Mucosa of stomach (tissue), 1 donor: ENCODE measurements around the gene DNAAF9.

ENCODE experiments used
- H3K27me3 ChIP-seq: one replicate; pipeline ENCODE4 v1.7.0; 2013; ENCODE audit warnings: mild to moderate bottlenecking, low read length; ENCODE audit not compliant: control insufficient read depth, insufficient read depth
- H3K36me3 ChIP-seq: one replicate; pipeline ENCODE4 v1.7.0; 2013; ENCODE audit warnings: low read length; ENCODE audit not compliant: control insufficient read depth, insufficient read depth
- H3K4me1 ChIP-seq: one replicate; pipeline ENCODE4 v1.7.0; 2013; ENCODE audit warnings: mild to moderate bottlenecking, low read length; ENCODE audit not compliant: control insufficient read depth, insufficient read depth
- H3K4me3 ChIP-seq: one replicate; pipeline ENCODE4 v1.7.0; 2013; ENCODE audit warnings: low read length
- H3K9ac ChIP-seq: one replicate; pipeline ENCODE4 v1.7.0; 2013; ENCODE audit warnings: mild to moderate bottlenecking, low read length, moderate library complexity
- H3K9me3 ChIP-seq: one replicate; pipeline ENCODE4 v1.7.0; 2013; ENCODE audit warnings: mild to moderate bottlenecking, low read length, moderate library complexity; ENCODE audit not compliant: control insufficient read depth
- donor health status: Pancreatic carcinoma.

The DNAAF9 gene

DNA sequence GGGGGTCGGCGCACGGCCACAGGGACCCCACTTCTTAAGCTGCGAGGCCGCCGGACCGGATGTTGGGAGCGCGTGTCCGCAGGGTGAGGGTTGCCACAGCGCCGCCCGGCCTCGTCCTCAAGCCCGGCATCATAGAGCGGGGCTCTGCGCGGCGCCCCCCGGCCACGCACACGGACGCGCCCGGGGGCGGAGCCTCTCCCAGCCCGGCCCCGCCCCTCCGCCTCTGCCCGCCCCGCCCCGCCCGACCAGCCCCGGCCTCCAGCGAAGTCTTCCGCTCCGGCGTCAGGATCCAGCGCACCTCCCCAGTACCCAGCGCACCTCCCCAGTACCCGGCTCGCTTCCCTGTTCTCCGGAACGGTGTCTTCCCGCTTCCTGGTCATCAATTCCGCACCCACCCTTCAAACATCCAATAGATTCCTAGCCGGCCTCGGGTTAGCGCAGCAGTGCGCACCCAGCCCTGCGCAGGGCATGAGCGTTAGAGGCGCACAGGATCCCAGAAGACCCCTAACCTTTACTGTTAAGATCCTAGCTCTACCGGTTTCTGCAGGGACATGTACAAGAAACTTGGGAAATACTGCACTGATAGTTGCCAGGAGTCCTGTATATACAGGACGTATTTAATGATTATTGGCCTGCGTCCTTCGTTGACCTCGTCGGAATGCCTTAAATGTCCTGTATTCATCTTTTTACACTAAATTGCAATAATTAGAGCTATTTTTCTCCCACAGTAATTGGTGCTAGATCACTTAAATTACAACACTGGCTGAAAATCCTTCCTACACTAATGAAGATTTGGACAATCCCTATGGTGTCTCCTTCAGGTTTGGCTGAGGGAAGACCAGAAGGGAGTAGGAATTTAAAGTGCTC lies 535 bp upstream of the DNAAF9 start:
- Histone ChIP-seq H3K9me3 (no peaks in the 10 kb centered on the region), H3K9ac (peak overlapping the region; percentile 71), H3K27me3 (no peaks in the 10 kb centered on the region), H3K36me3 (no peaks in the 10 kb centered on the region), H3K4me3 (peak overlapping the region; percentile 45), H3K4me1 (peaks cover 12% of the 10 kb centered on the region)

DNA sequence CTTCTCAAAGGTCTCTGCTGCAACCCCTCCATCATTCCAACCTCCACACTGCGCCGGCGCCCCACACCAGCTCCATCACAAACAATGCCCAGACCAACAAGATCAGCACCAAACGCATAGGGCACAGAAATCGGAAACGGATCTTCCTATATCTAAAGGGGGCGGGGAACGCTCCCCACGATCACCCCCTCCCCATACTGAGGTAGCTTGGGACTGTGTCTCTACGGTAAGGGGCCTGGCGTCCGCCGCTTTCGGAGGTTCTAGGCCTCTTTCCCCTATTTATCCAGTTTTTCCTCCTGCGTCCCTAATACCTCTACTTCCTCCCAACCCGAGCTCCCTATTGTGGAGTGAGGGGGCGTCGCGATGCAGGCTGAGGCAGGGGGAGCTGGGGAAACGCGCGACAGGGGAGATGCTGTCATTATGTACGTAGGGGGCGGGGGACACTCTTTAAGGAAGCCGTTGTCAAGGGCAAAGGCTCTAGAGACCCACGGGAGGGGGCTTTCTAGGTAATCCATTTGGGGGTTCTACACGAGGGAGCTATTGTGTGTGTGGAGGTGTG lies 909 bp downstream of the DNAAF9 start:
- Histone ChIP-seq H3K4me3 (peak overlapping the region; percentile 80), H3K36me3 (no peaks in the 10 kb centered on the region), H3K4me1 (peaks cover 12% of the 10 kb centered on the region), H3K9me3 (no peaks in the 10 kb centered on the region), H3K9ac (peak overlapping the region; percentile 87), H3K27me3 (no peaks in the 10 kb centered on the region)

DNA sequence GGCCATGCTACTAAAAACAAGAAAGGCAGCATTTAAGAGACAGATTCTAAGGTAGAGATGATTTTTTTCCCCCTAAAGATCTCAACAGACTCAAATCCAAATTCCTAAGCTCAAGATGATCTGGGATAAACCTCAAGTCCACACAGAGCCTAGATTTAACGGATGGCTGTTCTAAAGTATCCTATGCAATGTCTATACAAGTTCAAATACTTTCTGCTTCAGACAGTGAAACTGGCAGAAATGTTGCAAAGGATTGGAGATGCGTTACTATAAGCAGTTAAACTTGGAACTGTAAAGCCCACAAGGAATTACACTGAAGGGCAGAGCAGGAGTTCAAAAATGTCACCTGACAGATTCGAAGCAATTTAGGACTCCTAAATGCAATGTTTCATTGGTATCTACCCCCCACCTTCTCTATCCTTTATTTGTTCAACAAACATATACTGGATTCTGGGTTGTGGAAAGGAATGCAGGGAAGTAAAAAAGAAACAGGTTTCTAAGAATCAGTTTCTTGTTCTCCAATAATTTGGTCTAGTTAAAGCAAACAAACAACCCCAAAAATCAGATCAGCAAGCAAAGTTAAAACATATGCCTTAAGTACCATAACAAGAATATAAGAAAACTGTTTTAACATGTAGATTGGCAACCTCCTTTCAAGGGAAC lies 1.6 kb downstream of the DNAAF9 start:
- Histone ChIP-seq H3K9ac (peak overlapping the region; percentile 87), H3K27me3 (no peaks in the 10 kb centered on the region), H3K9me3 (no peaks in the 10 kb centered on the region), H3K36me3 (no peaks in the 10 kb centered on the region), H3K4me3 (peak overlapping the region; percentile 80), H3K4me1 (peaks cover 12% of the 10 kb centered on the region)

DNA sequence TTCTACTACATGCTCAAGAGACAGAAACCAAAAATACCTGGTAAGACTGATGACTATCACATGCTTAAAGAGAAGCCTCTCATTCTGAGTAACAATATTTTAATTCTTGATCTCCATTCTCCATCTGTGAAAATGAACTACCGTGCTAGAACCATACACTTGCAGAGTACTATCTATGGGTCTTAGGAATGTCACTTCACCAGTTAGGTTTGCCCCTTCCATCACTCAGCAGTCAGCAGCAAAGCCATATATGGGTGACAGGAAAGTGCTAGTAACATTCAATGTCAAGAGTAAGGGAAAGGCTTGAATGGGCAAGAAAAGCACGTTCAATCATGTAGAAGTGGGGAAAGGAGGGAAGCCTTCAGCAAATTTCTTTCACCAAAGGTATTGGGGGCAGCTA lies 2.3 kb downstream of the DNAAF9 start:
- Histone ChIP-seq H3K36me3 (no peaks in the 10 kb centered on the region), H3K27me3 (no peaks in the 10 kb centered on the region), H3K4me3 (no peak overlapping the region), H3K9me3 (no peaks in the 10 kb centered on the region), H3K9ac (no peak overlapping the region), H3K4me1 (peaks cover 12% of the 10 kb centered on the region)

DNA sequence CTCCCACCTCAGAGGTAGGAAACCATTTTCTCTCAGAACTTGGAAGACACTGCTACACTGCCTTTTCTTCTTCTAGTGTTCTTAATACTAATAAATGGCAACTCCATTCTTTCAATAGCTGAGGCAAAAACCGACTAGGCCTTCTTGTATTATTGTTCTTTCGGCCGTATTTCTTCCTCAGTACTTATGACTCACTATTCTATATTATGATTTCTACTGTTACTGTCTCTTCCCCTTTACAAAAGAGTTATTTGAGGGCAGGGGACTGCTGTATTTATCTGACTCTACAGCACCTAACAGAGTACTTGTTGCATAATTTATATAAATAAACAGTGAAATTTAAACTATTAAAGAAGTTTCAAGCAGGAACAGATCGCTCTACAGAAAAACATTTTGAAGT lies 3.1 kb downstream of the DNAAF9 start:
- H3K4me3 ChIP-seq: no peak overlapping the region
- H3K9ac ChIP-seq: no peak overlapping the region
- H3K9me3 ChIP-seq: no peaks in the 10 kb centered on the region
- no peaks in the 10 kb centered on the region for H3K36me3 ChIP-seq
- H3K4me1 ChIP-seq: peaks cover 12% of the 10 kb centered on the region
- no peaks in the 10 kb centered on the region for H3K27me3 ChIP-seq

DNA sequence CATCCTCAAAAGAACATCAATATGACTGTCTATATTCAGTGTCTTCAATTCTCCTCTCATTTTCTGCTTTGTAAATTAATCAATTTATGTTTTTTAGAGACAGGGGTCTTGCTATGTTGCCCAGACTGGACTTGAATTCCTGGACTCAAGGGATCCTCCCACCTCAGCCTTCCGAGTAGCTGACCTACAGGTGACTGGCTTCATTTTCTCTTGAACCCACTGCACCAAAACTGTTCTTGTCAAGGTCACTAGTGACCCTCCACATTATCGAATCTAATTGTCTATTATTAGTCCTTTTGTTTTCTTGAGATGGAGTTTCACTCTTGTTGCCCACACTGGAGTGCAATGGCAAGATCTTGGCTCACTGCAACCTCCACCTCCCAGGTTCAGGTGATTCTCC lies 3.7 kb downstream of the DNAAF9 start:
- Histone ChIP-seq H3K4me3 (no peak overlapping the region), H3K27me3 (no peaks in the 10 kb centered on the region), H3K36me3 (no peaks in the 10 kb centered on the region), H3K9ac (no peak overlapping the region), H3K4me1 (peaks cover 12% of the 10 kb centered on the region), H3K9me3 (no peaks in the 10 kb centered on the region)

DNA sequence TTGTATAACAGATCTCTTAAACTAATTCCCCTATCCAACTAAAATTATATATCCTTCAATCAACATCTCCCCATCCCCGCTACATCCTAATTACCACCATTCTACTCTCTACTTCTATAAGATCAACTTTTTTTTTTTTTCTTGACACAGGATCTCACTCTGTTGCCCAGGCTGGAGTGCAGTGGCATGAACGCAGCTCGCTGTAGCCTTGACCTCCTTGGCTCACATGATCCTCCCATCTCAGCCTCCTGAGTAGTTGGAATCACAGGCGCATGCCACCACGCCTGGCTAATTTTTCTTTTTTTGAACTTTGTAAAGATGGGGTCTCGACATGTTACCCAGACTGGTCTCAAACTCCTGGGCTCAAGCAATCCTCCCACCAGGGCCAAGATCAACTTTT lies 5.0 kb downstream of the DNAAF9 start:
- peaks cover 12% of the 10 kb centered on the region for H3K4me1 ChIP-seq
- no peaks in the 10 kb centered on the region for H3K27me3 ChIP-seq
- no peaks in the 10 kb centered on the region for H3K36me3 ChIP-seq
- H3K9me3 ChIP-seq: no peaks in the 10 kb centered on the region
- no peak overlapping the region for H3K9ac ChIP-seq
- no peak overlapping the region for H3K4me3 ChIP-seq

DNA sequence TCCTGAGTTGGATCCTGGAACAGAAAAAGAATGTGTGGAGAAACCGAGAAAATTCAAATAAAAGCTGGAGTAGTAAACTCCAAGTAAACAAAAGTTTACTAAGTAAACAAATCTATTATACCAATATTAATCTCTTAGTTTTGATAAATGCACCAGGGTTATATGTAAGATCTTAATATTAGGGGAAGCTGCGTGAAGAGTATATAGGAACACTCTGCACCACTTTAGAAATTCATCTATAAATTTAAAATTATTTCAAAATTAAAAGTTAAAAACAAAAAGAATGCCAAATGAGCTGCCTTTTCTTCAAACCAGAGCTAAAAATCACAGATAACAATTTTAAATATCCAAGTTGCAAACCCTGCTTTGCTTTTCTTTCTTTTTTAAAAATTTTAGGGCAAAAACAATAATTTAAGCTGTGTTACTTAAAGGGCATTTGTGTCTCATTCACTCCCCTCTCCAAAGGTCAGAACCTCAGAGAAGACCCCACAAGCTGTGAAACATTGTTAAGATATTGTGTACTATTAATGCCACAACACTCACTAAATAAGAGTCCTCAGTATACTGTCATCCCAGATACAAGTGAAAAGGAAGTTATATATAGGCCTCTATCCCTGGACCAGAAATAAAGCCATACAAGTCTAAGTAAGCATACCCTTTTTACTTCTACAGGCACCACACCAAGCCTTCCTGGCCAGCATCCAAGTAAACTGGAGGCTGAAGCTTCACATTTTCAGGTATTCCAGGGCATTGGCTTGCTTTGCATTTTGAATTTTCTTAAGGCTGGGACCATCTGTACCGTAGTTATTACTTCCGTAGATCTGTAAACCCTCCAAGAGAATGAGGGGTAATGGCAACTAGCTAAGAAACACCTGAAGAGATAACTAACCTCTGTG lies 7.0 kb downstream of the DNAAF9 start:
- no peak overlapping the region for H3K9ac ChIP-seq
- no peaks in the 10 kb centered on the region for H3K9me3 ChIP-seq
- no peaks in the 10 kb centered on the region for H3K4me1 ChIP-seq
- H3K36me3 ChIP-seq: no peaks in the 10 kb centered on the region
- no peaks in the 10 kb centered on the region for H3K27me3 ChIP-seq
- H3K4me3 ChIP-seq: no peak overlapping the region

DNA sequence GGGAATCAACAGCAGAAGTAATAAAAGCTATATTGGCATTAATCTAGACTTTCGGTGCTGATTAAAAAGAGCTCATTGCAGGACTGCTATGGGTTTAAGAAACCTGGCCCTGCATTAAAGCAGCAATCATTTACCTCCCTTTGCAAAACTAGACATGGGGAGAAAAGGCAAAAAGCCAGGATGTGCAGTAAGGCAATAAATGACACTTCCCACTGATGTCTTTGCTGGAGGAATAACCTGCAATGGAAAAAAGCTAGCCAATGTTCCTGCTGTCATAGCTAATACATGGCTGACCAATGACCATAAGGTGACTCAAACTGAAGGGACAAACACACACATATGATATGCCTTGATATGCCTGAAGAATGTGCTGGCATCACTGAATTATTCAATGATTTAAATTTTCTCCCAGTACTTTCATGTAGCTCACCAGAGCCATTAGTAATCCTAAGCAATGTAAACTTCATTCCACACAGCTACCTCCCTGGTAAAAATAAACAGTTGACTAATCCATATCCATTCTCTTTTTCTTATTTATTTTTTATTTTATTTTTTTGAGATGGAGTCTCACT lies 8.7 kb downstream of the DNAAF9 start:
- Histone ChIP-seq H3K4me1 (no peaks in the 10 kb centered on the region), H3K36me3 (no peaks in the 10 kb centered on the region), H3K27me3 (no peaks in the 10 kb centered on the region), H3K9ac (no peak overlapping the region), H3K4me3 (no peak overlapping the region), H3K9me3 (no peaks in the 10 kb centered on the region)

DNA sequence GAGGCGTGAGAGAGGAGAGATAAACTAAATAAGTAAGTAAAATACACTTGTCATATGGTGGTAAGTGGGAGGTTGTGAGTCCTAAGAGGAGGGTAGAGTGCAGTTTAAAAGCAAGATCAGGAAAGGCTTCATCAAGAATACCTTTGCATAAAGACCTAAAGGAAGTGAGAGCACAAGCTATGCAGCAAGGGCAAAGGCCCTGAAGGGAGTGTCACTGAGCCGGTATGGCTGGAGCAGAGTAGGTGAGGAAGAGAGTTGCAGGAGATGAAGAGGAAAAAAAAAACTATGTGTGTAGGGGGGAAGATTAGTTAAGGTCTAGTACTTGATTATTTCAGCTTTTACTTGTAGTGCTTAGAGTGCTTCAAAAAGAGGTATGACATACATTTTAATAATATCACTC lies 11.0 kb downstream of the DNAAF9 start:
- no peaks in the 10 kb centered on the region for H3K4me1 ChIP-seq
- no peaks in the 10 kb centered on the region for H3K9me3 ChIP-seq
- H3K27me3 ChIP-seq: no peaks in the 10 kb centered on the region
- H3K9ac ChIP-seq: no peak overlapping the region
- no peak overlapping the region for H3K4me3 ChIP-seq
- H3K36me3 ChIP-seq: no peaks in the 10 kb centered on the region

DNA sequence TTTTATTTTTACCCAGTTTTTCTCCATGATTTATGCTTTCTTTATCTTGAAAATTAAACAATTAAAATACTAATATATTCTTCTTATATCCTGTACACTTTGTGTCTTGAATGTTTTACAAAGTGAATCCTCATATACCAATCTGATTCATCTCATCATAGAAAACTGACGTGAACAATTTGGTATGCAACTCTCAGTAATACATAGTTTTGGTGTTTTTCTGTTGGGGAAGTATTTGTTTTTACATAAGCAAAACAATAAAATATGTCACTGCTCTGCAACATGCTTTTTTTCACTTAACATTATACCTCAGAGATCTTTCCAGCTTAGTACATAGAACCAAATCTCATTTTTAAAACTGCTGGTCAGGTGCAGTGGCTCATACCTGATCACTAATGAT lies 14.7 kb downstream of the DNAAF9 start:
- H3K4me3 ChIP-seq: no peak overlapping the region

More for the DNA sequence above, 14.7 kb downstream of the DNAAF9 start:
- no peaks in the 10 kb centered on the region for H3K27me3 ChIP-seq
- no peaks in the 10 kb centered on the region for H3K9me3 ChIP-seq
- H3K4me1 ChIP-seq: peaks cover 5% of the 10 kb centered on the region
- no peak overlapping the region for H3K9ac ChIP-seq
- H3K36me3 ChIP-seq: no peaks in the 10 kb centered on the region
